GM19395 (cell line): ENCODE results near the gene TFF1.
A peak's percentile ranks its signal among the peaks of the same experiment; 100 is the strongest.
"Not testable (repeated sequence)": the region's sequence is repeated elsewhere in the genome, so short reads cannot be mapped to it uniquely, and the experiment has no call there.

Experiments used
- ATAC-seq: cut with Tn5 transposase; IDR thresholded peaks from one replicate; pipeline ENCODE4 v1.9.1; 2021; ENCODE audit warnings: mild to moderate bottlenecking, moderate library complexity; ENCODE audit not compliant: unreplicated experiment

The TFF1 gene

DNA sequence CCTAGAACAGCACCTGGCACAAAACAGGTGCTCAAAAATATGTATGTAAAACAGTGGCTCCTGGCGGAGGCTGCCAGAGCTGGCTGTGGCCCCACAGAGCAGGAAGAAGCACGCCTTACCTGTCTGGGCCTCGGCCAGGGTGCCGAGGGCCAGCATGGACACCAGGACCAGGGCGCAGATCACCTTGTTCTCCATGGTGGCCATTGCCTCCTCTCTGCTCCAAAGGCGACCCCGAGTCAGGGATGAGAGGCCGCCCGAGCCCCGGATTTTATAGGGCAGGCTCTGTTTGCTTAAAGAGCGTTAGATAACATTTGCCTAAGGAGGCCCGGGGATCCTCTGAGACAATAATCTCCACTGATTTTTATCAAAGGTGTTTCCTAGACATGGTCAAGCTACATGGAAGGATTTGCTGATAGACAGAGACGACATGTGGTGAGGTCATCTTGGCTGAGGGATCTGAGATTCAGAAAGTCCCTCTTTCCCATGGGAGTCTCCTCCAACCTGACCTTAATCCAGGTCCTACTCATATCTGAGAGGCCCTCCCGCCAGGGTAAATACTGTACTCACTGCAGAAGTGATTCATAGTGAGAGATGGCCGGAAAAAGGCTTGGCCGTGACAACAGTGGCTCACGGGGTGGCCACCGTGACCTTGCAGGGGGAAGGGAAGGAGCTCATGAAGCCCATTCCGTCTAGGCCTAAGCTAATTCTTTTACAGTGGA is at the start of gene TFF1:
Gene TFF1 (minus strand): TSS at position 244 of the 719 bp plus-strand sequence. CDS start 40 bp downstream, at position 204.
- no peak for ATAC-seq

DNA sequence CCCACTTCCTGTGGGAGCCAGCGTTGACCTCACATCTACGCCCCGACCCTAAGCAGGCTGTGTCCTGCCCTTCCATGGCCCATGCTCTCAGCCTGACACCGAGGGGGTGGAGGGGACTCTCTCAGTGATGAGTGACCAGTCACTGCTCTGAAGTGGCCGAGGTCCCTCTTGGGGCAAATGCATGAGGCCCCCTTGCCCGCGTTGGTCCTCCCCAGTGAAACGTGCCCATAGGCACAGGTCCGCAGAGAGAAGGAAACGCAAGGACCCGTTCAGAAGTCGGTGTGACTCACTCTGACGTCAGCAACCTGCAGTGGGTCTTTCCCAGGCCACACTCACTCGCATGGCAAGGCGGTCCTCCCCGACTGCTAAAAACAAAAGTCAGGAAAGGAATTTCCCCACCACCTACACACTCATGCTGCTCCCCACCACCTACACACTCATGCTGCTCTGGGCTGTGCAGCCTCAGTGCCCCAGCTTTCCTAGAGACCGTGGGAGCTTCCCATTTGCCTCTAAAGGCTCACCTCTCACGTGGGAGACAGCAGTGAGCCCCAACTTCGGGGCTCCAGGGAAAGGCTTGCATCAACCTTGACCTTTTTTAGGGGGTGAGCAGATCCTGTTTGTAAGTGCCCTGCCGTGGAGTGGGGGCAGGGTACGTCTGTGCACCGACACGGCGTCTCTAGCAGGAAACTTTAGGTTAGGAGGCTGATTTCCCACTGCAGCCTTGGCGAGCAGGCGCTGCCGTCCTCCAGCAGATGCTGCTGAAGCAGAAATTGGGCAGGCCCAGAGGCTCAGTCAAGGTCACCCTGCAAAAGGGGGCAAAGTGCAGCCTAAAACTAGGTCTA is 48.8 kb upstream of the TFF1 start:
- ATAC-seq = peak; percentile 76

DNA sequence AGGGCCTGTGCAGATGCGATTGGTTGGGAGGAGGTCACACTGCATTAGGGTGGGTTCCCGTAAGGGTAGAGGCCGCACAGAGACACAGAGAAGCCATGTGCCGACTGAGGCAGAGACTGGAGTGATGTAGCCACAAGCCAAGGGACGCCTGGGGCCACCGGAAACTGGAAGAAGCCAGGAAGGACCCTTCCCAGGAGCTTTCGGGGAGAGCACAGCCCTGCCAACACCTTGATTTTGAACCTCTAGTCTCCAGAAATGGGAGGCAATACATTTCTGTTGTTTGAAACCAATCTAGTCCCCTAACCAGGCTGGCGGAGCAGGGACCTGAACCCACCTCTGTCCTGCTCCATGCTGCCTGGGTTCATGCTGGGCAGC is 48.2 kb upstream of the TFF1 start:
- no peak for ATAC-seq

DNA sequence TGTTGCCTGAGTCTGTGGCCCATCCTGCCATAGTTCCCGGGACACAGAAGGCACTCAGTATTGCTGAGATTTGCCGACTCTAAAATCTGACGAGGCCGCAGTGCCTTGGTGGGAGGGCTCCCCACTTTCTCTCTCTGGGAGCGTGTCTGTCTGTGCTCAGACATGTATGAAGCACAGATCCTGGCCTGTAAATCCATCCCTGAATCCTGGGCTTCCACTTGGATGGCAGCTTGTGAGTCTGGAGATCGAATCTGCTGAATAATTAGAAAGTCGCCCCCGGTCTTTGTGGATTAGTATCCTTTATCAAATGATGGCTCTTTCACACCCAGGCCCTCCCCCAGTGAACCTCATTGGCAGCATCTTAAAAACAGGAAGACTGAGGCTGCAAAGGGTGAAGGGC is 47.7 kb upstream of the TFF1 start:
- ATAC-seq = no peak

DNA sequence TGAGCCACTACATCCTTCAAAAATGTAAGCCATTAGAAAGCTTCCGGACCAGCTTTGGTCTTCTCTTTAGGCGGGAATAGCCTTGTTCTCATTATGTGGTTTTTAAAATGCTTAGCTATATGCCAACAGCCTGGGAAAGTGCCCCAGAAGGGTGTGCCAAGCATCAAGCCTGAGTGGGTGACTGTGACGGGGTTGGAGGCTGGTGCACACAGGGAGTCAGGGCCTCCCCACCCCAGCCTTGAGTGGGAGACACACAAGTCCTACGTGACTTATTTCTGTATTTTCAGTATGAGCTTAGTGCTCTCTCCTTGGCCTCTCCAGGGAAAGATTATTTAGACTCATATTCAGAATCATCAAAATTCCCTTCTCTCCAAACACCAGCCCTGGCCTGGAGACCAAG is 47.2 kb upstream of the TFF1 start:
- ATAC-seq = no peak

DNA sequence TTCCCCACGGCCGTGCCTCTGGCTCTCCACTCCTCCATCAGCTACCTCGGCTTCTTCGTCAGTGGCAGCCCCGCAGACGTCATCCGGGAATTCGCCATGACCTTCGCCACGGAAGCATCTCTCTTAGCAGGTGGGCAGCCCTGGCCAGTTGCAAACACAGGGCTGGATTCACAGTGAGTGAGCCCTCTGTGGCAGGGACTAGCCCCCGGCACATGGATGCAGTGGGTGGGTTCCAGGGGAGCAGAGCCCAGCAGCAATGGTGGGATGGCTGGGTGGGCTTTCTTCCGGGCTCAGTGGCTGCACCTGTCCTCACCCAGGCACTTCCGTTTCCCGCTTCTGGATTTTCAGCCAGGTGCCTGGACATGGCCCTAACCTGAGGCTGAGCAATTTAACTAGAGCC is 46.8 kb upstream of the TFF1 start:
- ATAC-seq = no peak

DNA sequence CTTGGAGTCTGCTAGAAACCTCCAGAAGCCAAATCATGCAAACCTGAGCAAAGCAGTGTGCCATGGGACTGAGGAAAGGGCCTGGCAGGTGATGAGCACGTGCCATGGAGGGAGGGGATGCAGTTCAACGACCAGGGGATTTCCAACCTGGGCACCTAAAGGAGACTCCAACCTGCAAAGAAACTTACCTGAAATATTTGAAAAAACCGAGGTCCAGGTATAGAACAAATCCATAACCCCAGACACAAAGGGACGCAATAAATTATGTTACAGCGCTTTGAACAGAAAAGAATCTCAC is 46.2 kb upstream of the TFF1 start:
- no peak for ATAC-seq

DNA sequence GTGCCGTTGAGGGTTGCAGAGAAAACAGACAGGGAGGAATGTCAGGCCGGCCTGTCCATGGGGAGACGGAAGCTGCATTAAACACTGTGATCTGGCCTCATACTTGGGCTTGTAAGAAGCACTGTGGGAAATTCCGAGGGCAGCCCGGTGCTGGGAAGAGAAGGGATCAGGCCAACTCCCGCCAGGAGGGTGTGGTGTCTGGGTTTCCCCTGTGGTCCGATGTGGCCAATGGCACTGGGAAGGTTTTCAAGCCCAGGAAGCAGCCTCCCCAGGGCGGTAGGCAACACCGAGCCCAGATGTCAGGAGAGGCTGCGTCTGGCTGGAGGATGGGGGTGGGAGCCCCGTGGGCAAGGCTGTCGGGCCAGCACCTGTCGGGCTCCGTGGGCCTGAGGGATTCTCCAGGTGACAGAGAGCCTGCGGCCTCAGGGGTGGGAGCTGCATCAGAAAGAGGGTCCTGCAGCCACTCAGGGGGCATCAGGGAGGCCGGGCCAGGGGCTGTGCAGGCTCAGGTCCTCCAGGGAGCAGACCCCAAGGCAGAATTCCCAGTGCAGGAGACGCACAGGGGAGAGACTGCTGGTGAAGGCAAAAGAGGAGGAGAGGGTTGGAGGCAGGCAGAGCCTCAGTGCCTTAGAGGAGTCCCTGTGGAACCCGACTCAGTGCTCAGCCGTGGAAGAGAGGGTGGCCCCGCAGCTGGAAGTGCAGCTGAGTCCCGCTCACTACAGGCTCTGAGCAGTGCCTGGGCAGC is 45.7 kb upstream of the TFF1 start:
- ATAC-seq = no peak

DNA sequence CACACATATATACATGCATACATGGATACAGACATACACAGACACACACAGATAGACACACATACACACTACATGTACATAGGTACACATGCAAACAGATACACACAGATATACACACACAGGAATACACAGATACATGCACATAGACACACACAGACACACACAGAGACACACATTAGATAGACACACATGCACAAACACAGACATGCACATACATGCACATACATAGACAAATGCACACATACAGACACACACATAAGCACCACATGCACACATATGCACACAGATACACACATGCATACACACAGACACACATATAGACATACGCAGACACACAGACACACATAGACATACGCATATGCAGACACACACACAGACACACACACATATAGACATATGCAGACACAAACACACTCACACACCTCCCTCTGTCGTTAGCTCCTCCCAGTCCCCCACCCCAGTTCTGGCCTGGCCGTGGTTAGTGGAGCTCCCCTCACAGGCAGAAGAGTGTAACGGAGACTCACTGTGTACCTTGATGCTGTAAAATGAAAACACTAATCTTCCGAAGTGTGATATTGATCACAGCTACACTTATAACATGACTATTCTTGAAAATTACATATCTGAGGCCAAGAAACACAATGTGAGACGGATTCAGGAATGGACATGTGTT is 45.0 kb upstream of the TFF1 start:
- ATAC-seq = no peak

DNA sequence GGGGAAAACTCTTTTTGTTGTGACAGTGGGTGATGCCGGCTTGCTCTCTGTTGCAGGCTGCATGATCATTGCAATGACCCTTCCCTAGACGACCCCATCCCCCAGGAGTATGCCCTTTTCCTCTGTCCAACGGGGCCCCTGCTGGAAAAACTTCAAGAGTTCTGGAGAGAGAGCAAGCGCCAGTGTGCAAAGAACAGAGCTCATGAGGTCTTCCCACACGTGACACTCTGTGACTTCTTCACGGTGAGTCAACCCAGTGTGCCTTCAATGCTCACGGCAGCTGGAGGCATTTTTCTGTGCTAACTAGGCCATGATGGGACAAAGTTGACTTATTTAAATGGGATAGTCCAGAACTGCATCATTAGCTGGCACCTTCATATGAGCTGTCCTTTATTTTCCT is 43.0 kb upstream of the TFF1 start:
- no peak for ATAC-seq

DNA sequence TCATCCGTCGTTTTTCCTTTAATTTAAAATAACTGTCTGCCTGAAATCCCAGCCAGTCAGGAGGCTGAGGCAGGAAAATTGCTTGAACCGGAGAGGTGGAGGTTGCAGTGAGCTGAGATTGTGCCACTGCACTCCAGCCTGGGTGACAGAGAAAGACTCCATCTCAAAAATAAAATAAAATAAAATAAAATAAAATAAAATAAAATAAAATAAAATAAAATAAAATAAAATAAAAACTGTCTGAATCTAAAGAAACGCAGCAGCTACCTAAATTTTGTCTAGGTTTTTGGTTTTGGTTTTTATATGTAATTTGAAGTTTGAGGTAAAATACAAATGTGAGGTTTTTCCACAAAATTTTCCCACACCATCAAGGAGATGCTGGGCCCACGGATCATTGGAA is 42.4 kb upstream of the TFF1 start:
- ATAC-seq = not testable (repeated sequence)

DNA sequence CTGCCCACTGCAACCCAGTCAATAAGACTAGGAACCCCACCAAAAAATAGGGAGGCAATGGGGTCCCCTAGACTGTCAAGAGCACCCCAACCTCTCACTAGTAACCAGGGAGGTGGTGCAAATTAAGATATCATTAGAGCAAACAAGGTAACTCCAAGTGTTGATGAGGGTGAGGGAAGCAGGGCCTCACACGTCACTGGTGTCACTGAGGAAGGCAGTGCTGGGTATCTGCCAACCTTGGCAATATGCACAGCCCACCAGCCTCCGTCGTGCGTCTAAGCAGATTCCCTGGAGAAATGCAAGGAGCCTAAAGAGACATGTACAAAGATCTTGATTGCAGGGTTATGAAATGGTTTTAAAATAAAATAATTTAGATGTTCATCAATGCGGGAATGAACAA is 41.1 kb upstream of the TFF1 start:
- no peak for ATAC-seq

DNA sequence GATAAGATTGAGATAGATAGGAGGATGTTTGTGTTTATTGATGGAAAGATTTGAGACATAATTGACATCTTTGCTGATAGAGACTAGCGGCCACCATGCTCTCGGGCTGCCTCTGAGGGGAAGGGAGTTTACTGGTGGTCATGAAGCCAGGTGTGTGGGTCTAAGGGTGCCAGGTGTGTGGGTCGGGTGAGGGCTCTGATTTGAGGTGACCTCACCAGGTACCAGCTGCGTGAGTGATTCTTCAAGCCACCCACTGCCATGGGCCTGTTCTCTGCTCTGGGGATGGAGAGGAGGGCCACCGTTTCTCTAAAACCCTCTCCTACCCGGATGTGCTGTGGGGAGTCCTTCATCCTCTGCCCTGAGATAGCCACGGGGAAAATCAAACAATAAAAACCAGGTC is 40.5 kb upstream of the TFF1 start:
- ATAC-seq = no peak

DNA sequence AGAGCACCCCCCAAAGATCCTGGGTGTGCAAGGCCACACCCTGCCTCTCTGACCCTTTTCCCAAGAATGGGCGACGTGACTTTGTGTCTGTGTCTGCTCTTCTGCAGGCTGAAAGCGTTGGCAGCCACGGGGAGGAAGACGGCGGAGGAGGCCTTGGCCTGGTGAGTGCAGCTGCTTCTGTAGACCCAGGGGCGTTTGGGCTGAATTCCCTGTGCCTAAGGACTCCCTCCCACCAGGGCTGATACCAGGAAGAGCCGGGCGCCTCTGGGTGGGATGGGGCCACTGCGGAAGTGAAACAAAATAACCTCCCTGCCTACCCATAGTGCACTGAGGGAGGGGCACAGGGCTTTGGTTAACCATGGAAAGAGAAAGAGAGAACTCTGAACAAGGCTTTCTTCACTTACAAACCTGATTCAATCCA is 39.9 kb upstream of the TFF1 start:
- ATAC-seq = no peak

DNA sequence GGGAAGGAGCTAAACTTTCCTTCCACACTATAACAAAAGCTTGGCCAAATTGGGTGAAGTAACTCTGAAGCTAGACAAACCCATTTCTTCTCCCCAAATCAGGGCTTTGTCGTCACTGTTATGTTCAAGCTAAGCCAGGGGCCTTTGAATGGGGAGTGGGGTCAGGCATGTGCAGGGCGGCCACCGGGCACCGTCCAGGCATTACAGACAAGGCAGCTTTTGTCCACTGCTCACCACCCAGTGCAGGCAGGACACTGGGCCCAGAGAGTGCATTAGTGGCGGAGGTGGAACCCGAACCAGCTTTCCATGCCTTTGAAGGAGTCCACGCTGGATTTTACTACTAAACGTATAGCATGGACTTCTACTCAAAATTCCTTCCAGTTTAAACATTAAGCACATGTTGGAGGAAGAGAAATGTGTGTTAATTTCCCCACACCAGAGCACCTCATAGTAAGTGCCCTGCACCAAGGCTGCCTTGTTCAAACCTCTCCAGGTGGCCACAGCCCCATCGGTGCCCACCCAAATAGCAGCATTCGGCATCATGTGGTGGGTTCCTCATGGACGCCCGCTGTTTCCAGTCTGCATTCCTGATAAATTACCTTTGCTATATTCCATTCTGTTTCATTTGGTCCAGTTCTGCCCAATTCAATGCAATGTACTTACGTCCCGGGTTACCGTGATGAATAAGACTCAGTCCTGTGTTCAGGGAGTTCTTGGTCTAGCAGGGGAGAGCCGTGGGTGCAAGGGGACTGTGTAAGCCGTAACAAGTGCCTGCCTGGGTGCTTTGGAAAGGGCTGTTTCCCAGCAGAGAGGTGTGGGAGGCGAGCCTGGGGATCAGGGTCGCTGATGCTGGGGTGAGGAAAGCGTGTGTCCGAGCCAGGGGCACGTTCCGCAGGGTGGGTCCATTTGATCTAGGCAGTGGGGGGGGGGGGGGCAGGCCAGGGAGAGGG is 39.0 kb upstream of the TFF1 start:
- ATAC-seq = no peak

DNA sequence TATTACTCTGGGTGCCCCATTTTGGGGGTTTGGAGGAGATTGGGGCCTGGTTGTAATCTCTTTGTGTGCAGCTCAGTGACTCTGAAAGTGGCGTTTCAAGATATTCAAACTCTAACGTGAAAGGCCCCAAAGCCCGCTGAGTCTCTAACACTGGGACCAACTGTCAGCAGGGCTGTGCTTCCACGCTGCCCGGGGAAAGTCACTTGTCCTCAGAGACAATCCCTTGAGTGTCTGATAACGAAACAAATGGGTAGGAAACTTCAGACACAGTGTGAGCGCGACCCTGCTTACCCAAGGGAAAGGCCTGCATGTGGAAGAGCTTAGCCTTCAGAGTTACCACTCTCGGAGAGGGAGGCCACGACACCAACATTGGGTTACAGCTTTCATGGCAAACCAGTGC is 38.2 kb upstream of the TFF1 start:
- ATAC-seq = no peak

DNA sequence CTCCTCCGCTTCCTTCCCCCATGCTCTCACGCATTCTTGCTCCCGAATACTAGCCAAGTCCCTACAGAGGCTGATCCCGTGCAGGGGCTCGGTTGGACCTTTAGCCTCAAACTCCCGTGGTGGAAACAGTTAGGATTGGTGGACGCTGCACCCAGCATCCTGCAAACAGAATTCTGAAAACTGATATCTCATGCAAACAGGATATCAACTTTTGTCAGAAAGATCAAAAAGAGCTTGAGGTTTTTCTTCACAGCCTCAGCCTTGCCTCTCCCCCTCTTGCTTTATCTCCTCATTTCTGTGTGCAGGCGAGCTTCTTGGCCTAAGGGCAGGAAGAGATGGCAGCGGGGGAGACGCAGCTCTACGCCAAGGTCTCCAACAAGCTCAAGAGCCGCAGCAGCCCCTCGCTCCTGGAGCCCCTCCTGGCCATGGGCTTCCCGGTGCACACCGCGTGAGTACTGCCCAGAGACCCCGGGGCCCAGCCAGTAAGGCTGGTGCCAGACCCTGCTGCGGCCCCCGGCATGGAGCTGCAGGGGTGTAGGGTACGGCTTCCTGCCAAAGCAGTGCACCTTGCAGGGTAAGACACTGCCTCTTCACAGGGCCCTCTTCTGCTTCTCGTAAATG is 37.4 kb upstream of the TFF1 start, which contains the start of gene UBASH3A:
Gene UBASH3A (plus strand): TSS at position 292 of the 621 bp plus-strand sequence. CDS start 44 bp downstream, at position 336.
- no peak for ATAC-seq

DNA sequence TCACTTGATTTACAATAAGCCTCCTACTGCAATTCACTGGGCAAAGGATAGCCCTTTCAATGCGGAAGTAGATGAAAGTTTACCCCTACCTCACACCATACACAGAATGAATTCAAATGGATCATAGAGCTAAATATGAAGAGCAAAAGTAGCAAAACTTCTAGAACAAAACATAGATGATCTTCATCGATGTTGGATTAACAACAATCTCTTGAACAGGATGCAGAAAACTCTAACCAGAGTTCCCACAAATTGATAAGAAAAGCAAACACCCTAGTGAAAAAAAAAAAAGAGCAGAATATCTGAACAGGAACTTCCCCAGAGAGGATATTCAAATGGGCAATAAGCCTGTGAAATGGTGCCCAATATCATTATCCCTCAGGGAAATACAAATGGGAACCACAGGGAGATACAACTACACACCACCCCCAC is 35.5 kb upstream of the TFF1 start:
- no peak for ATAC-seq

DNA sequence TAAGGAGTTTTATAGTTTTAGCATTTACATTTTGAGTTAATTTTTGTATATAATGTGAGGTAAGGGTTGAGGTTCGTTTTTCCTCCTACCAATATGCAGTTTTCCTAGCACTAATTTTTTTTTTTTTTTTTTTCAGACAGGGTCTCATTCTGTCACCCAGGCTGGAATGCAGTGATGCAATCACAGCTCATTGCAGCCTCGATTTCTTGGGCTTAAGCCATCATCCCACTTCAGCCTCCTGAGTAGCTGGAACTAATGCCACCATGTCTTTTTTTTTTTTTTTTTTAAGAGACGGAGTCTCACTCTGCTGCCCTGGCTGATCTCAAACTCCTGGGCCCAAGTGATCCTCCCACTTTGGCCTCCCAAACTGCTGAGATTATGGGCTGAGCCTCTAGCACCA is 34.8 kb upstream of the TFF1 start:
- no peak for ATAC-seq

DNA sequence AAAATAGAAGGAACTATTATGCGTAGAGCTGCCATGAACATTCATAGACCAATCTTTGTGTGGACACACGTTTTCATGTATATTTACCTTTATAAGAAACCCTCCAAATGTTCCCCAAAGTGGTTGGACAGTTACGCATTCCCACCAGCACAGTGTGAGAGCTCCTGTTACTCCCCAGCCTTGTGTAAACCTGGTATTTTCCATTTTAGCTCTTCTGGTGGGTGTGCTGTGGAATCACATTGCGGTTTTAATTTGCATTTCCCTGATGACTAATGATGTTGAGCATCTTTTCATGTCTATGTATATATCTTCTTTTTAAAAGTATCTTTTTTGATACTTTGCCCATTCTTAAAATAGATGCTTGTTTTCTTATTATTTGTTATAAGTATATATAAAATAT is 34.2 kb upstream of the TFF1 start:
- ATAC-seq = no peak
